ENCODE measurements around the gene SLC6A11.

DNA sequence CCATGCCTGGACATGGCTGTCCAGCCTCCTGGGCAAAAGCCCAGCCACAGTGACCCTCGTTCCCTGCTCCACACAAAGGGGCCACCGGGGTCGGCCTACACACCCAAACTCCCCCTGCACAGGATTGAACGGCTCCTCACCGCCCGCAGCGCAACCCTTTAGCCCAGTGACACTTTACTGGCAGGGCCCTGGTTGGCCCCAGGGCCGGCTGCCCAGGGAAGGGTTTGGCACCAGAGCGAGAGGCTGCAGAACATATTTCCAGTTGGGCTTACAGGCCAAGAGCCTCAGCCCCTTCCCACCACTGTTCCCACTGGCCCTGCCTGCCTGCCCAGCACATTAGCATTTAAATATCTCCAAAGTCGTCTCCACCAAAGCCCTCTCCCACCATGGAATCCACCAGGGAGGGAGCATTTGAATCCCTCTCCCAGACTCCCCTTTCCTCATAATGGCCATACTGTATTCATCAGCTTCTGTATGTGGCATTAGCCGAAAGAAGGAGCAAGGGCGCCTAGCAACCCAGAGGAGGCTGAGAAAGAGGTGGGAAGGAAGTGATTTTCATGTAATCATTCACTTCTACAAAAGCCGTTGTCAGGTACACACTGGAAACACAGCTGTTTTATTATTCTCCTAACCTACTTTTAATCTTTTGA, 85.4 kb downstream of the SLC6A11 start:
- TF ChIP-seq, protein P1, sequence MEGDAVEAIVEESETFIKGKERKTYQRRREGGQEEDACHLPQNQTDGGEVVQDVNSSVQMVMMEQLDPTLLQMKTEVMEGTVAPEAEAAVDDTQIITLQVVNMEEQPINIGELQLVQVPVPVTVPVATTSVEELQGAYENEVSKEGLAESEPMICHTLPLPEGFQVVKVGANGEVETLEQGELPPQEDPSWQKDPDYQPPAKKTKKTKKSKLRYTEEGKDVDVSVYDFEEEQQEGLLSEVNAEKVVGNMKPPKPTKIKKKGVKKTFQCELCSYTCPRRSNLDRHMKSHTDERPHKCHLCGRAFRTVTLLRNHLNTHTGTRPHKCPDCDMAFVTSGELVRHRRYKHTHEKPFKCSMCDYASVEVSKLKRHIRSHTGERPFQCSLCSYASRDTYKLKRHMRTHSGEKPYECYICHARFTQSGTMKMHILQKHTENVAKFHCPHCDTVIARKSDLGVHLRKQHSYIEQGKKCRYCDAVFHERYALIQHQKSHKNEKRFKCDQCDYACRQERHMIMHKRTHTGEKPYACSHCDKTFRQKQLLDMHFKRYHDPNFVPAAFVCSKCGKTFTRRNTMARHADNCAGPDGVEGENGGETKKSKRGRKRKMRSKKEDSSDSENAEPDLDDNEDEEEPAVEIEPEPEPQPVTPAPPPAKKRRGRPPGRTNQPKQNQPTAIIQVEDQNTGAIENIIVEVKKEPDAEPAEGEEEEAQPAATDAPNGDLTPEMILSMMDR (conservative IDR thresholded peaks at IDR 0.05; ENCODE audit: low read length): no peak
- no peak for TF ChIP-seq EZH2phosphoT487 (IDR thresholded peaks at IDR 0.05; ENCODE audit: borderline replicate concordance, low read depth, low read length)

Data from OCI-LY7 (cell line).